ENCODE data around the gene TFDP1. TPM values are rescaled to one million over a fixed set of nuclear protein-coding genes. Genes with fewer than 3 reads are reported as not detected.
"Not testable (repeated sequence)": the region's sequence is repeated elsewhere in the genome, so short reads cannot be mapped to it uniquely, and the experiment has no call there.

The TFDP1 gene
- polyA plus RNA-seq, 4 donors = 24.3 to 64.9 (median 51.2) TPM

- FAIRE-seq = no peak
Measured at GRCh38 chr13:113560645-113561416, 23.7 kb upstream of the TFDP1 start.

DNA sequence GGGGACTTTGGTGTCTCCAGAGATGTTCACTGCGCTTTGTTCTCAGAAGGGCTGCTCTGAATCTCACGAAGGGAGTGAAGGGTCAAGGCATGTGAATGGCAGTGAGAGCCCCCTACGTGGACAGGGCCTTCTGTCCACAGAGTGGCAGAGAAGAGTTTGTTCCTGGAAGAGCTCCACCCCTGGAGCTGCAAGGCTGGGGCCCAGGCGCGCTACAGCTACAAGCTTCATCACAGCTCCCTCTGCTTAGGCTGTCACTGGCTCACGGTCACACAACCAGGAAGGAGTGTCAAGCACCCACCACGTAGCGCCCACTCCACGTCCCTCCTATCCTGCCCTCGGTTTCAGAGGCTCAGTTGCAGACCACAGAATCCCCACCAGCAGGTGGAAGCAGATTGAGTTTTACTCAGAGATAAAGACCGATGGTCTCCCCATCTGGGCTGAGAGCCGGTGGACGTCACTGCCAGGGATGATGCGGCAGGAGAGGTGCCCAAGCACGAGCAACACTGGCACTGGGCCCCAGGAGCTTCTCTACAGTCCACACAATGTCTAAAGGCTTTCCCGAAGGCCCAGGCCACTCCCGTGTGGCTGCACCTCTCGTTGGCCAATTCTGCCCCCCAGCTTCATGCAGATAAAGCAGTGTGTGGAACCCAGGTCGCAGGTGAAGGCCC is 23.0 kb upstream of the TFDP1 start:
- no peaks in the 10 kb centered on the region for H3K9me3 ChIP-seq (ENCODE audit: control insufficient read depth in 2 of 2, insufficient read depth in 1 of 2, low read depth in 1 of 2, low read length in 1 of 2)
- H3K4me1 ChIP-seq (ENCODE audit: control insufficient read depth in 3 of 3, insufficient read depth in 2 of 3, low read depth in 1 of 3, low read length in 2 of 3) = peaks cover 0 to 10% (median 0%) of the 10 kb centered on the region in 3 donors
- DNase-seq (no peak), FAIRE-seq (no peak)
- H3K4me3 ChIP-seq (ENCODE audit: low read depth in 1 of 3, low read length in 3 of 3) = no peak overlapping the region
- 73 to 83% (median 74%) methylated on average over 19 of the region's 19 CpGs for WGBS, 3 donors
- H3K27ac ChIP-seq (ENCODE audit: low read depth in 1 of 3, low read length in 2 of 3) = no peak overlapping the region
- H3K36me3 ChIP-seq (ENCODE audit: control insufficient read depth in 3 of 3, insufficient read depth in 2 of 3, low read depth in 1 of 3, low read length in 3 of 3) = no peaks in the 10 kb centered on the region
- peaks cover 0 to 5% (median 0%) of the 10 kb centered on the region in 3 donors for H3K27me3 ChIP-seq (ENCODE audit: control insufficient read depth in 3 of 3, insufficient read depth in 3 of 3, low read length in 3 of 3)

More at GRCh38 chr13:113560645-113561416, 23.7 kb upstream of the TFDP1 start:
- H3K27me3 ChIP-seq (ENCODE audit: control insufficient read depth in 3 of 3, insufficient read depth in 3 of 3, low read length in 3 of 3) = peaks cover 0 to 5% (median 0%) of the 10 kb centered on the region in 3 donors
- 86 to 93% (median 91%) methylated on average over 18 of the region's 18 CpGs for WGBS, 3 donors
- H3K4me1 ChIP-seq (ENCODE audit: control insufficient read depth in 3 of 3, insufficient read depth in 2 of 3, low read depth in 1 of 3, low read length in 2 of 3) = peaks cover 0 to 10% (median 0%) of the 10 kb centered on the region in 3 donors
- no peak for DNase-seq
- H3K4me3 ChIP-seq (ENCODE audit: low read depth in 1 of 3, low read length in 3 of 3) = no peak overlapping the region
- H3K9me3 ChIP-seq (ENCODE audit: control insufficient read depth in 2 of 2, insufficient read depth in 1 of 2, low read depth in 1 of 2, low read length in 1 of 2) = no peaks in the 10 kb centered on the region
- no peaks in the 10 kb centered on the region for H3K36me3 ChIP-seq (ENCODE audit: control insufficient read depth in 3 of 3, insufficient read depth in 2 of 3, low read depth in 1 of 3, low read length in 3 of 3)
- no peak overlapping the region for H3K27ac ChIP-seq (ENCODE audit: low read depth in 1 of 3, low read length in 2 of 3)

- WGBS, 3 donors = 11 to 18% (median 12%) methylated on average over 14 of the region's 14 CpGs
- H3K4me1 ChIP-seq (ENCODE audit: control insufficient read depth in 3 of 3, insufficient read depth in 2 of 3, low read depth in 1 of 3, low read length in 2 of 3) = peaks cover 0 to 10% (median 0%) of the 10 kb centered on the region in 3 donors
- FAIRE-seq (no peak), DNase-seq (peak; percentile 55 to 76)
- H3K27ac ChIP-seq (ENCODE audit: low read depth in 1 of 3, low read length in 2 of 3) = no peak overlapping the region
- no peak overlapping the region for H3K4me3 ChIP-seq (ENCODE audit: low read depth in 1 of 3, low read length in 3 of 3)
- no peaks in the 10 kb centered on the region for H3K9me3 ChIP-seq (ENCODE audit: control insufficient read depth in 2 of 2, insufficient read depth in 1 of 2, low read depth in 1 of 2, low read length in 1 of 2)
- peaks cover 0 to 5% (median 0%) of the 10 kb centered on the region in 3 donors for H3K27me3 ChIP-seq (ENCODE audit: control insufficient read depth in 3 of 3, insufficient read depth in 3 of 3, low read length in 3 of 3)
- H3K36me3 ChIP-seq (ENCODE audit: control insufficient read depth in 3 of 3, insufficient read depth in 2 of 3, low read depth in 1 of 3, low read length in 3 of 3) = no peaks in the 10 kb centered on the region
Measured at GRCh38 chr13:113562085-113562749, 22.3 kb upstream of the TFDP1 start.

DNA sequence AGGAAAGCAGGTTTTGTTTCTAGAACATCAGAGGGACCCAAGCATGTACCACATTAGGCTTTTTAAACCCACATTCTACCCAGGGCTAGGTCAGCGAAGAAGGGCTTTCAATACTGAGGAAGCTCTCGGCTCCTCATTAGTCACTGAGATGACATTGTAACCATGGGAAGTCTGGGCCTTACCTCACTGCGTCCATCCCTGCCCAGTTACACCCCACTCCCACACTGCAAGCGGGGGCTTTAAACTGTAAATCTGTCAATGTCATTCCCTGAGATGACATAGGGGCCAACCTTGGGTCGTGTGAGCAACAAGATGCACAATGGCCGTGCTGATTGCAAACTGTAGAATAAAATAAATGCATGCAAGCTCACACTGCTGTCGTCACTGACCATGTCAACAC is 21.7 kb upstream of the TFDP1 start:
- Histone ChIP-seq H3K4me1 (ENCODE audit: control insufficient read depth in 3 of 3, insufficient read depth in 2 of 3, low read depth in 1 of 3, low read length in 2 of 3) (peaks cover 0 to 10% (median 0%) of the 10 kb centered on the region in 3 donors), H3K27me3 (ENCODE audit: control insufficient read depth in 3 of 3, insufficient read depth in 3 of 3, low read length in 3 of 3) (peaks cover 0 to 5% (median 0%) of the 10 kb centered on the region in 3 donors), H3K36me3 (ENCODE audit: control insufficient read depth in 3 of 3, insufficient read depth in 2 of 3, low read depth in 1 of 3, low read length in 3 of 3) (no peaks in the 10 kb centered on the region), H3K27ac (ENCODE audit: low read depth in 1 of 3, low read length in 2 of 3) (no peak overlapping the region), H3K9me3 (ENCODE audit: control insufficient read depth in 2 of 2, insufficient read depth in 1 of 2, low read depth in 1 of 2, low read length in 1 of 2) (no peaks in the 10 kb centered on the region), H3K4me3 (ENCODE audit: low read depth in 1 of 3, low read length in 3 of 3) (no peak overlapping the region)
- DNase-seq (no peak), FAIRE-seq (no peak)
- 69 to 71% (median 70%) methylated on average over 7 of the region's 7 CpGs for WGBS, 3 donors

- 74 to 83% (median 83%) methylated on average over 4 of the region's 4 CpGs for WGBS, 3 donors
- H3K27me3 ChIP-seq (ENCODE audit: control insufficient read depth in 3 of 3, insufficient read depth in 3 of 3, low read length in 3 of 3); H3K27ac ChIP-seq (ENCODE audit: low read depth in 1 of 3, low read length in 2 of 3); H3K36me3 ChIP-seq (ENCODE audit: control insufficient read depth in 3 of 3, insufficient read depth in 2 of 3, low read depth in 1 of 3, low read length in 3 of 3); FAIRE-seq; H3K9me3 ChIP-seq (ENCODE audit: control insufficient read depth in 2 of 2, insufficient read depth in 1 of 2, low read depth in 1 of 2, low read length in 1 of 2); H3K4me3 ChIP-seq (ENCODE audit: low read depth in 1 of 3, low read length in 3 of 3); DNase-seq: not testable (repeated sequence)
- H3K4me1 ChIP-seq (ENCODE audit: control insufficient read depth in 3 of 3, insufficient read depth in 2 of 3, low read depth in 1 of 3, low read length in 2 of 3) = peaks cover 0 to 10% (median 0%) of the 10 kb centered on the region in 3 donors
Measured at GRCh38 chr13:113563511-113563910, 21.0 kb upstream of the TFDP1 start.

GRCh38 chr13:113564331-113565023 is 20.1 kb upstream of the TFDP1 start:
- H3K4me3 ChIP-seq (ENCODE audit: low read depth in 1 of 3, low read length in 3 of 3) = no peak overlapping the region
- H3K36me3 ChIP-seq (ENCODE audit: control insufficient read depth in 3 of 3, insufficient read depth in 2 of 3, low read depth in 1 of 3, low read length in 3 of 3) = no peaks in the 10 kb centered on the region
- peaks cover 0 to 5% (median 0%) of the 10 kb centered on the region in 3 donors for H3K27me3 ChIP-seq (ENCODE audit: control insufficient read depth in 3 of 3, insufficient read depth in 3 of 3, low read length in 3 of 3)
- H3K27ac ChIP-seq (ENCODE audit: low read depth in 1 of 3, low read length in 2 of 3) = no peak overlapping the region
- FAIRE-seq (no peak), DNase-seq (no peak)
- WGBS, 3 donors = 80 to 83% (median 82%) methylated on average over 17 of the region's 17 CpGs
- peaks cover 0 to 10% (median 0%) of the 10 kb centered on the region in 3 donors for H3K4me1 ChIP-seq (ENCODE audit: control insufficient read depth in 3 of 3, insufficient read depth in 2 of 3, low read depth in 1 of 3, low read length in 2 of 3)
- H3K9me3 ChIP-seq (ENCODE audit: control insufficient read depth in 2 of 2, insufficient read depth in 1 of 2, low read depth in 1 of 2, low read length in 1 of 2) = no peaks in the 10 kb centered on the region

GRCh38 chr13:113565526-113566226 is 18.9 kb upstream of the TFDP1 start:
- 80 to 86% (median 85%) methylated on average over 23 to 26 of the region's 26 CpGs for WGBS, 3 donors
- Histone ChIP-seq H3K27me3 (ENCODE audit: control insufficient read depth in 3 of 3, insufficient read depth in 3 of 3, low read length in 3 of 3) (peaks cover 0 to 5% (median 0%) of the 10 kb centered on the region in 3 donors), H3K4me3 (ENCODE audit: low read depth in 1 of 3, low read length in 3 of 3) (no peak overlapping the region), H3K36me3 (ENCODE audit: control insufficient read depth in 3 of 3, insufficient read depth in 2 of 3, low read depth in 1 of 3, low read length in 3 of 3) (no peaks in the 10 kb centered on the region), H3K27ac (ENCODE audit: low read depth in 1 of 3, low read length in 2 of 3) (no peak overlapping the region), H3K9me3 (ENCODE audit: control insufficient read depth in 2 of 2, insufficient read depth in 1 of 2, low read depth in 1 of 2, low read length in 1 of 2) (no peaks in the 10 kb centered on the region), H3K4me1 (ENCODE audit: control insufficient read depth in 3 of 3, insufficient read depth in 2 of 3, low read depth in 1 of 3, low read length in 2 of 3) (peaks cover 0 to 10% (median 0%) of the 10 kb centered on the region in 3 donors)
- no peak for FAIRE-seq
- no peak for DNase-seq
